WERI-Rb-1 (cell line): ENCODE measurements around the gene POLR1A.
A peak's percentile ranks its signal among the peaks of the same experiment; 100 is the strongest.

Source experiments
- DNase-seq: peaks from one replicate; pipeline ENCODE4 v3.0.0-alpha.2; 2020
- H3K27ac ChIP-seq: fragments of 250-450 bp; sonication (Bioruptor Pico); 2 replicates; pipeline ENCODE4 v1.5.1; 2020; ENCODE audit warnings: mild to moderate bottlenecking, moderate library complexity
- H3K27me3 ChIP-seq: fragments of 250-450 bp; sonication (Bioruptor Pico); 2 replicates; pipeline ENCODE4 v1.5.1; 2021; ENCODE audit warnings: mild to moderate bottlenecking, low read depth, moderate library complexity; ENCODE audit not compliant: insufficient read depth, severe bottlenecking
- H3K36me3 ChIP-seq: fragments of 250-450 bp; sonication (Bioruptor Pico); 2 replicates; pipeline ENCODE4 v1.5.1; 2020; ENCODE audit warnings: mild to moderate bottlenecking, moderate library complexity
- H3K4me3 ChIP-seq: 2 replicates; pipeline ENCODE4 v1.5.1; 2011; ENCODE audit warnings: low read depth, mild to moderate bottlenecking, control low read depth, low read length
- H3K9me3 ChIP-seq: fragments of 250-450 bp; sonication (Bioruptor Pico); 2 replicates; pipeline ENCODE4 v1.5.1; 2021; ENCODE audit warnings: mild to moderate bottlenecking, moderate library complexity; ENCODE audit not compliant: severe bottlenecking
- TF ChIP-seq, protein P1 (sequence below): IDR thresholded peaks from 2 replicates; pipeline ENCODE4 v1.5.1; 2011; ENCODE audit warnings: low read depth, mild to moderate bottlenecking, control low read depth, inconsistent platforms, low read length

Gene POLR1A

DNA sequence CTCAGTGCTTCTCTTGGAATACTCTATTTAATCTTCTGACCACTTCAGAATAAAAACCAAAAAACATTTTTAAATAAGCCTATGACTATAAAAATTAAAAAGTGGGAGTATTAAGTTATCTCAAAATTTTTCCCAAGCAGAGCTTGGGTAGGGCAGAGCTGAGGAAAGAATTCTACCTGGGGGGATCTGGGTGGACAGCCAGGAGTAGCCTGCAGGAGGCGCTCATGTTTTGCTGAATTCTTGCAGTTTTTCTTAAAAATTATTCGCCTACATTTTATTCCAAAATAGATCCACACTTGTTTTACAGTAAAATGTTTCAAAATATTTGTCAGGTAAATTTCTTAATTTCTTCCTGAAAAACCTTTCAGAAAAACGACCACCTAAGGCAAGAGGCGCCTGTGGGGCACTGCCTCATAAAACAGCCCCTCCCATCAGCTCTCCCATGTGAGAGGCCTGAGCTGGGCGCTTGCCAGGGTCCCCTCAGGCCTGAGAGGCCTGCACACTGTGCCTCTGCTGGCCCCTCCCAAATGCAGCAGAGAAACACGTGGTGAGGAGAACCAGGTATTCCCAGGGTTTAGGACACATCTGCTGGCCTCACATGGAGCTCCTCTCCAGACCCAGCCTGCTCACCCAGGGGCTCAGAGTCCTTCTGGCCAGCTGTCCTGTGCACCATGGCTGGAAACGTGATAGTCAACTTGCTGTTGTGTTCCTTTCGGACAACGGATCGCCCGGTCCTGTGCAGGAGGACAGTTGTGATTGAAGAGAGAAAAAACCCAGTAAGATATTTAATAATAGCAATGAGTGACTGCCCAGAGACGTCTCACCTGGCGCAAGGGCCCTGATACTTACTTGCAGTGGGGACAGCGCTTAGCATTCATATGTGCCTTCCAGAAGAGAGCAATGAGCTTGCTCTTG lies 17.5 kb downstream of the POLR1A start:
- Histone ChIP-seq H3K36me3 (peaks cover 52% of the 10 kb centered on the region), H3K27me3 (no peaks in the 10 kb centered on the region), H3K4me3 (no peak overlapping the region), H3K9me3 (no peaks in the 10 kb centered on the region), H3K27ac (no peak overlapping the region)
- no peak for DNase-seq
- TF ChIP-seq, protein P1, sequence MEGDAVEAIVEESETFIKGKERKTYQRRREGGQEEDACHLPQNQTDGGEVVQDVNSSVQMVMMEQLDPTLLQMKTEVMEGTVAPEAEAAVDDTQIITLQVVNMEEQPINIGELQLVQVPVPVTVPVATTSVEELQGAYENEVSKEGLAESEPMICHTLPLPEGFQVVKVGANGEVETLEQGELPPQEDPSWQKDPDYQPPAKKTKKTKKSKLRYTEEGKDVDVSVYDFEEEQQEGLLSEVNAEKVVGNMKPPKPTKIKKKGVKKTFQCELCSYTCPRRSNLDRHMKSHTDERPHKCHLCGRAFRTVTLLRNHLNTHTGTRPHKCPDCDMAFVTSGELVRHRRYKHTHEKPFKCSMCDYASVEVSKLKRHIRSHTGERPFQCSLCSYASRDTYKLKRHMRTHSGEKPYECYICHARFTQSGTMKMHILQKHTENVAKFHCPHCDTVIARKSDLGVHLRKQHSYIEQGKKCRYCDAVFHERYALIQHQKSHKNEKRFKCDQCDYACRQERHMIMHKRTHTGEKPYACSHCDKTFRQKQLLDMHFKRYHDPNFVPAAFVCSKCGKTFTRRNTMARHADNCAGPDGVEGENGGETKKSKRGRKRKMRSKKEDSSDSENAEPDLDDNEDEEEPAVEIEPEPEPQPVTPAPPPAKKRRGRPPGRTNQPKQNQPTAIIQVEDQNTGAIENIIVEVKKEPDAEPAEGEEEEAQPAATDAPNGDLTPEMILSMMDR: peak; percentile 25; the same call in 1 of the 2 replicates

- peaks cover 53% of the 10 kb centered on the region for H3K36me3 ChIP-seq
- no peaks in the 10 kb centered on the region for H3K27me3 ChIP-seq
- no peak for DNase-seq
- no peaks in the 10 kb centered on the region for H3K9me3 ChIP-seq
- no peak overlapping the region for H3K27ac ChIP-seq
- H3K4me3 ChIP-seq: no peak overlapping the region
- TF ChIP-seq, protein P1: no peak
These were observed 22.9 kb downstream of the POLR1A start for GRCh38 chr2:86082756-86083155.

- peaks cover 53% of the 10 kb centered on the region for H3K36me3 ChIP-seq
- TF ChIP-seq, protein P1: no peak
- H3K4me3 ChIP-seq: no peak overlapping the region
- H3K27ac ChIP-seq: no peak overlapping the region
- H3K9me3 ChIP-seq: no peaks in the 10 kb centered on the region
- no peak for DNase-seq
- H3K27me3 ChIP-seq: no peaks in the 10 kb centered on the region
These were observed 24.0 kb downstream of the POLR1A start for GRCh38 chr2:86081724-86082123.

- no peak overlapping the region for H3K27ac ChIP-seq
- peak; percentile 76 for DNase-seq
- H3K27me3 ChIP-seq: no peaks in the 10 kb centered on the region
- TF ChIP-seq, protein P1: peak; percentile 89
- H3K9me3 ChIP-seq: no peaks in the 10 kb centered on the region
- H3K36me3 ChIP-seq: peaks cover 56% of the 10 kb centered on the region
- no peak overlapping the region for H3K4me3 ChIP-seq
These were observed 25.4 kb downstream of the POLR1A start for GRCh38 chr2:86079981-86080911.

GRCh38 chr2:86078774-86079545 lies 26.7 kb downstream of the POLR1A start:
- Histone ChIP-seq H3K27me3 (no peaks in the 10 kb centered on the region), H3K4me3 (no peak overlapping the region), H3K27ac (no peak overlapping the region; the same call in 1 of the 2 replicates), H3K36me3 (peaks cover 67% of the 10 kb centered on the region), H3K9me3 (no peaks in the 10 kb centered on the region)
- peak; percentile 54 for DNase-seq
- TF ChIP-seq, protein P1: peak; percentile 55
